OCI-LY3 (cell line): ENCODE measurements around the gene DAB1.
A peak's percentile ranks its signal among the peaks of the same experiment; 100 is the strongest.

Experiments used
- H2AFZ ChIP-seq: fragments of 200-600, 300-600 bp; shearing (Covaris generic); 2 replicates; pipeline ENCODE4 v1.6.0; 2014; ENCODE audit warnings: antibody characterized with exemption, low read depth, low read length
- H3K27ac ChIP-seq: fragments of 200-600, 300-600 bp; sonication (generic); 2 replicates; pipeline ENCODE4 v1.5.1; 2014; ENCODE audit warnings: mild to moderate bottlenecking, low read length, moderate library complexity, mixed read lengths
- H3K27me3 ChIP-seq: fragments of 200-600, 300-600 bp; sonication (generic); 2 replicates; pipeline ENCODE4 v1.6.1; 2014; ENCODE audit warnings: low read depth, low read length, mixed read lengths
- H3K36me3 ChIP-seq: fragments of 200-600, 300-600 bp; sonication (generic); replicated peaks from 2 replicates; pipeline ENCODE3; 2014; ENCODE audit warnings: low read depth, low read length, mixed read lengths
- H3K4me1 ChIP-seq: fragments of 300-600, 200-600 bp; sonication (generic); 2 replicates; pipeline ENCODE4 v1.6.1; 2014; ENCODE audit warnings: low read length, mixed read lengths
- H3K4me2 ChIP-seq: fragments of 200-600, 300-600 bp; sonication (generic); 2 replicates; pipeline ENCODE4 v1.6.1; 2014; ENCODE audit warnings: low read length, mixed read lengths
- H3K4me3 ChIP-seq: fragments of 300-600, 200-600 bp; sonication (generic); 2 replicates; pipeline ENCODE4 v1.5.1; 2014; ENCODE audit warnings: antibody characterized with exemption, mild to moderate bottlenecking, low read length, moderate library complexity
- H3K79me2 ChIP-seq: fragments of 300-600, 200-600 bp; shearing (Covaris generic); 2 replicates; pipeline ENCODE4 v1.6.1; 2014; ENCODE audit warnings: mild to moderate bottlenecking, low read length, mixed read lengths
- H3K9ac ChIP-seq: fragments of 300-600, 200-600 bp; shearing (Covaris generic); 2 replicates; pipeline ENCODE4 v1.6.0; 2014; ENCODE audit warnings: mild to moderate bottlenecking, low read length, moderate library complexity
- H3K9me3 ChIP-seq: fragments of 200-600, 300-600 bp; shearing (Covaris generic); 2 replicates; pipeline ENCODE4 v1.6.1; 2014; ENCODE audit warnings: low read length, mixed read lengths; ENCODE audit not compliant: insufficient read depth
- H4K20me1 ChIP-seq: fragments of 200-600, 300-600 bp; sonication (generic); 2 replicates; pipeline ENCODE4 v1.6.1; 2016; ENCODE audit warnings: low read length, mixed read lengths; ENCODE audit not compliant: insufficient read depth
- CTCF ChIP-seq: fragments of 200-600, 300-600 bp; sonication (generic); IDR thresholded peaks from 2 replicates; pipeline ENCODE4 v1.5.1; 2014; ENCODE audit warnings: antibody characterized with exemption, low read length, low read depth
- EZH2phosphoT487 ChIP-seq: fragments of 200-600 bp; shearing (Covaris generic); IDR thresholded peaks from 2 replicates; pipeline ENCODE4 v1.6.1; 2018; ENCODE audit warnings: antibody characterized with exemption, mixed run types, low read depth

DAB1 gene

GRCh38 chr1:57019236-57019839 is 404.5 kb downstream of the DAB1 start:
- Histone ChIP-seq H3K27ac (no peak overlapping the region), H3K27me3 (no peaks in the 10 kb centered on the region), H3K4me1 (no peaks in the 10 kb centered on the region), H3K9me3 (no peaks in the 10 kb centered on the region), H4K20me1 (no peaks in the 10 kb centered on the region), H3K36me3 (no peaks in the 10 kb centered on the region), H3K79me2 (no peaks in the 10 kb centered on the region), H2AFZ (no peak overlapping the region), H3K9ac (no peak overlapping the region), H3K4me3 (no peak overlapping the region), H3K4me2 (no peak overlapping the region)
- TF ChIP-seq CTCF (no peak), EZH2phosphoT487 (no peak)

GRCh38 chr1:57018119-57018518 is 405.7 kb downstream of the DAB1 start:
- Histone ChIP-seq H3K4me2 (no peak overlapping the region), H3K9me3 (no peaks in the 10 kb centered on the region), H3K79me2 (no peaks in the 10 kb centered on the region), H3K4me1 (no peaks in the 10 kb centered on the region), H4K20me1 (no peaks in the 10 kb centered on the region), H3K27me3 (no peaks in the 10 kb centered on the region), H3K4me3 (no peak overlapping the region), H3K9ac (no peak overlapping the region), H2AFZ (no peak overlapping the region), H3K27ac (no peak overlapping the region), H3K36me3 (no peaks in the 10 kb centered on the region)
- no peak for TF ChIP-seq CTCF
- no peak for TF ChIP-seq EZH2phosphoT487

GRCh38 chr1:57017717-57018116 is 406.1 kb downstream of the DAB1 start:
- Histone ChIP-seq H3K79me2 (no peaks in the 10 kb centered on the region), H3K4me1 (no peaks in the 10 kb centered on the region), H4K20me1 (no peaks in the 10 kb centered on the region), H2AFZ (no peak overlapping the region), H3K4me3 (no peak overlapping the region), H3K4me2 (no peak overlapping the region), H3K27me3 (no peaks in the 10 kb centered on the region), H3K27ac (no peak overlapping the region), H3K9me3 (no peaks in the 10 kb centered on the region), H3K9ac (no peak overlapping the region), H3K36me3 (no peaks in the 10 kb centered on the region)
- TF ChIP-seq EZH2phosphoT487 (no peak), CTCF (peak; percentile 28)

- H3K9me3 ChIP-seq, result no peaks in the 10 kb centered on the region
- H4K20me1 ChIP-seq, result no peaks in the 10 kb centered on the region
- H3K4me2 ChIP-seq, result no peak overlapping the region
- TF ChIP-seq CTCF, result no peak
- no peak for TF ChIP-seq EZH2phosphoT487
- no peak overlapping the region for H2AFZ ChIP-seq
- H3K36me3 ChIP-seq, result no peaks in the 10 kb centered on the region
- no peak overlapping the region for H3K9ac ChIP-seq
- H3K79me2 ChIP-seq, result no peaks in the 10 kb centered on the region
- H3K4me3 ChIP-seq, result no peak overlapping the region
- no peaks in the 10 kb centered on the region for H3K27me3 ChIP-seq
- no peaks in the 10 kb centered on the region for H3K4me1 ChIP-seq
- H3K27ac ChIP-seq, result no peak overlapping the region
Observed at GRCh38 chr1:57017200-57017599, 406.7 kb downstream of the DAB1 start.
